IMR-90 (cell line): ENCODE measurements around the gene NTRK3. TPM values are rescaled to one million over a fixed set of nuclear protein-coding genes. Genes with fewer than 3 reads are reported as not detected.

Experiments used
- ATAC-seq: fragments of 200-7000 bp; cut with Tn5 transposase; 2 replicates; pipeline ENCODE4 v1.9.1; 2020; ENCODE audit warnings: low read depth, mild to moderate bottlenecking, moderate library complexity
- BruUV-seq: library from RNA; stranded (reverse); fragments of 400-500 nt; replicated peaks from 2 replicates; lab custom pipeline; 2021; lab: Mats Ljungman, UMichigan
- CTCF ChIA-PET: fragments of 300-600 bp; formaldehyde crosslinking; extraction: SDS; loops from one replicate; lab custom pipeline; 2021; ENCODE audit warnings: antibody characterized with exemption; lab: Yijun Ruan, JAX
- POLR2A ChIA-PET: fragments of 300-600 bp; sonication (Branson Sonifier 250); formaldehyde crosslinking; loops from one replicate; lab custom pipeline; 2022; ENCODE audit warnings: antibody characterized with exemption; ENCODE audit not compliant: unreplicated experiment; lab: Charles Lee
- DNase-seq: peaks from one replicate; pipeline ENCODE4 v3.0.0; 2013
- H2AFZ ChIP-seq: replicated peaks from 2 replicates; pipeline ENCODE3; 2013; ENCODE audit warnings: low read length, mild to moderate bottlenecking; ENCODE audit not compliant: poor library complexity
- H2AK5ac ChIP-seq: 2 replicates; pipeline ENCODE4 v1.6.1; 2013; ENCODE audit warnings: low read depth, low read length, inconsistent platforms
- H2AK9ac ChIP-seq: replicated peaks from 2 replicates; pipeline ENCODE3; 2013; ENCODE audit warnings: mild to moderate bottlenecking, low read depth, low read length, moderate library complexity; ENCODE audit not compliant: poor library complexity
- H2BK120ac ChIP-seq: 2 replicates; pipeline ENCODE4 v1.6.1; 2013; ENCODE audit warnings: low read depth, low read length, inconsistent platforms
- H2BK15ac ChIP-seq: 3 replicates; pipeline ENCODE4 v1.6.1; 2013; ENCODE audit warnings: low read depth, low read length, inconsistent platforms
- H2BK20ac ChIP-seq: 2 replicates; pipeline ENCODE4 v1.6.1; 2013; ENCODE audit warnings: low read depth, mild to moderate bottlenecking, inconsistent platforms, low read length, moderate library complexity
- H2BK5ac ChIP-seq: 2 replicates; pipeline ENCODE4 v1.6.1; 2013; ENCODE audit warnings: mild to moderate bottlenecking, low read depth, low read length, inconsistent platforms; ENCODE audit not compliant: poor library complexity, severe bottlenecking
- H3K14ac ChIP-seq: replicated peaks from 2 replicates; pipeline ENCODE4 v1.6.1; 2013; ENCODE audit warnings: low read depth, low read length, inconsistent platforms
- H3K18ac ChIP-seq: 2 replicates; pipeline ENCODE4 v1.6.1; 2013; ENCODE audit warnings: low read depth, low read length, control low read depth
- H3K23ac ChIP-seq: 2 replicates; pipeline ENCODE4 v1.6.1; 2013; ENCODE audit warnings: low read depth, low read length, inconsistent platforms
- H3K27ac ChIP-seq: 2 replicates; pipeline ENCODE4 v1.5.1; 2013; ENCODE audit warnings: mild to moderate bottlenecking, control low read depth, low read length; ENCODE audit not compliant: insufficient read depth
- H3K27me3 ChIP-seq: 2 replicates; pipeline ENCODE4 v1.6.1; 2013; ENCODE audit warnings: low read length; ENCODE audit not compliant: control insufficient read depth, insufficient read depth
- H3K36me3 ChIP-seq: 2 replicates; pipeline ENCODE4 v1.6.1; 2013; ENCODE audit warnings: low read length, mixed read lengths; ENCODE audit not compliant: control insufficient read depth, insufficient read depth
- H3K4ac ChIP-seq: 2 replicates; pipeline ENCODE4 v1.6.1; 2013; ENCODE audit warnings: low read depth, low read length, inconsistent platforms
- H3K4me1 ChIP-seq: 2 replicates; pipeline ENCODE4 v1.6.1; 2013; ENCODE audit warnings: low read length, mixed read lengths; ENCODE audit not compliant: control insufficient read depth, insufficient read depth
- H3K4me2 ChIP-seq: 2 replicates; pipeline ENCODE4 v1.6.1; 2013; ENCODE audit warnings: low read depth, mild to moderate bottlenecking, control low read depth, low read length, moderate library complexity
- H3K4me3 ChIP-seq: 2 replicates; pipeline ENCODE4 v1.5.1; 2013; ENCODE audit warnings: low read depth, mild to moderate bottlenecking, control low read depth, low read length, moderate library complexity; ENCODE audit not compliant: insufficient read depth
- H3K56ac ChIP-seq: 2 replicates; pipeline ENCODE4 v1.6.1; 2013; ENCODE audit warnings: low read length, inconsistent platforms; ENCODE audit not compliant: insufficient read depth; ENCODE audit errors: extremely low read depth
- H3K79me1 ChIP-seq, 2 experiments: 2 replicates each; pipeline ENCODE4 v1.6.1; 2013; ENCODE audit warnings: low read length in 2 of 2, inconsistent platforms in 1 of 2, low read depth in 1 of 2
- H3K9ac ChIP-seq: 2 replicates; pipeline ENCODE4 v1.6.1; 2013; ENCODE audit warnings: low read depth, low read length, control low read depth
- H3K9me1 ChIP-seq: 2 replicates; pipeline ENCODE4 v1.6.1; 2013; ENCODE audit warnings: low read length, inconsistent platforms; ENCODE audit not compliant: insufficient read depth
- H3K9me3 ChIP-seq: 2 replicates; pipeline ENCODE4 v1.6.1; 2013; ENCODE audit warnings: low read length; ENCODE audit not compliant: control insufficient read depth, insufficient read depth
- H4K20me1 ChIP-seq: 2 replicates; pipeline ENCODE4 v1.6.1; 2013; ENCODE audit warnings: low read length, inconsistent platforms; ENCODE audit not compliant: insufficient read depth
- H4K5ac ChIP-seq: 2 replicates; pipeline ENCODE4 v1.6.1; 2013; ENCODE audit warnings: mild to moderate bottlenecking, low read depth, low read length, control low read depth
- H4K8ac ChIP-seq, 2 experiments: 2 replicates each; pipeline ENCODE4 v1.6.1; 2013; ENCODE audit warnings: low read depth in 2 of 2, low read length in 2 of 2, control low read depth in 1 of 2, inconsistent platforms in 1 of 2
- H4K91ac ChIP-seq: 2 replicates; pipeline ENCODE4 v1.6.1; 2013; ENCODE audit warnings: low read depth, low read length, inconsistent platforms; ENCODE audit not compliant: insufficient read depth
- FOS ChIP-seq: fragments of 150-350 bp; IDR thresholded peaks from 2 replicates; pipeline ENCODE4 v1.6.1; 2016; ENCODE audit warnings: low read depth, low read length
- MAZ ChIP-seq: IDR thresholded peaks from 2 replicates; pipeline ENCODE4 v1.6.1; 2012; ENCODE audit warnings: low read depth, mild to moderate bottlenecking, low read length, improper control_type of control experiment, moderate library complexity, borderline replicate concordance
- MXI1 ChIP-seq: IDR thresholded peaks from 2 replicates; pipeline ENCODE4 v1.6.1; 2012; ENCODE audit warnings: low read depth, mild to moderate bottlenecking, low read length, moderate library complexity, borderline replicate concordance
- NFE2L2 ChIP-seq: fragments of 150-350 bp; IDR thresholded peaks from 2 replicates; pipeline ENCODE4 v1.6.1; 2016; ENCODE audit warnings: low read depth, mild to moderate bottlenecking, low read length
- RAD21 ChIP-seq: IDR thresholded peaks from 2 replicates; pipeline ENCODE4 v1.6.1; 2012; ENCODE audit warnings: low read length, improper control_type of control experiment
- RCOR1 ChIP-seq: IDR thresholded peaks from 2 replicates; pipeline ENCODE4 v1.6.1; 2012; ENCODE audit warnings: mild to moderate bottlenecking, low read length, improper control_type of control experiment; ENCODE audit not compliant: insufficient replicate concordance
- RFX5 ChIP-seq: IDR thresholded peaks from 2 replicates; pipeline ENCODE4 v1.8.0; 2012; ENCODE audit warnings: low read depth, mild to moderate bottlenecking, low read length, moderate library complexity
- SMC3 ChIP-seq: fragments of 150-350 bp; IDR thresholded peaks from 2 replicates; pipeline ENCODE4 v1.6.1; 2016; ENCODE audit warnings: low read depth, mild to moderate bottlenecking, antibody characterized with exemption, low read length, moderate library complexity
- USF2 ChIP-seq: fragments of 150-350 bp; IDR thresholded peaks from 2 replicates; pipeline ENCODE4 v1.6.1; 2017; ENCODE audit warnings: mild to moderate bottlenecking, antibody characterized with exemption, low read length, low read depth
- WGBS, 2 experiments: methylation state at CpG; one replicate each; pipeline versions ENCODE4 v1.1.5 to v1.1.7; 2013; ENCODE audit warnings: missing lambda C conversion rate in 2 of 2; ENCODE audit not compliant: insufficient read length in 1 of 2; ENCODE audit errors: extremely low coverage in 2 of 2; 5-methylcytosine and 5-hydroxymethylcytosine counted together
- dilution Hi-C: fragments of 300-500 bp; cut with HindIII; formaldehyde crosslinking; loops from one replicate; pipeline ENCODE4 v1.14.3; 2018; ENCODE audit warnings: low sequenced_read_pairs; ENCODE audit not compliant: unreplicated experiment
- in situ Hi-C: fragments of 300-500 bp; cut with MboI; formaldehyde crosslinking; loops from 3 replicates; pipeline ENCODE4 v1.14.3; 2019; ENCODE audit warnings: low sequenced_read_pairs, inconsistent platforms, mixed read lengths
- intact Hi-C: fragments of 100-400 bp; cut with micrococcal nuclease; formaldehyde crosslinking; loops from 2 replicates; pipeline ENCODE4 v1.10.0; 2022
- polyA plus RNA-seq, 3 experiments: library from polyadenylated mRNA; depleted of rRNA; stranded (reverse); fragments of >200 nt; gene quantifications; 2 replicates each; pipeline ENCODE4 v1.2.3, GENCODE V29; 2012; ENCODE audit warnings: low replicate concordance in 1 of 3
- total RNA-seq: library from RNA; depleted of rRNA; stranded (reverse); fragments of >200 nt; gene quantifications from 2 replicates; pipeline ENCODE4 v1.2.3, GENCODE V29; 2012
- TF ChIP-seq, protein P1 (sequence below): fragments of 150-350 bp; IDR thresholded peaks from 2 replicates; pipeline ENCODE4 v1.6.1; 2016; ENCODE audit warnings: low read depth, mild to moderate bottlenecking, low read length, moderate library complexity, borderline replicate concordance

The NTRK3 gene
- total and polyA plus RNA-seq, 2 of the 4 experiments (the other 2 are of a cell fraction), result under 0.01 to 0.15 TPM

DNA sequence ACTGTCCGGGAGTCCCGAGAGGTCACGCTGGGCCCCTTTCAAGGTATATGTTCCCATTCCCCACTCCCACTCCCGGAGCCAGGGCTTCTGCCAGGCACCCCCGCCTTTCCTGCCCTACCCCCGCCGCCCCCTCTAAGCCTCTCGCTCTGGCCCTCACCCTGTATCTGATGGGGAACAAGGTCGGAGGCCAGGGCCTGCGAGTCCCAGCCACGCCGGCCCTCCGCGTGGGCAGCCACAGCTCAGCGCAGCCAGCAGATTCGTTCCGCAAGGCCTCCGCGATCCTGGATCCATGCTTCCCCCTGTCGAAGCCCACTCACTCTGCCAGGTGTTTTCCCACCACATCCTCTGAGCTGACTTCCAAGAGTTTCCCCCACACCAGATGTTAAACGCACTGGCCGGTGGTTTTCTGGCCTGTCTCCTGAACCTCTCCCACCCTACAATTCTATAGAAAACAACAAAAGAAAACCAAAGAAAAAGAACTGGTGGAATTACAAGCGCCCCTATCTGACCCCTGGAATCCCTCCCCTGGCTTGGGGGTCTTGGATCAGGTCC lies 303.7 kb downstream of the NTRK3 start:
- Histone ChIP-seq H3K27ac (no peak overlapping the region), H3K4ac (no peak overlapping the region), H2BK20ac (no peak overlapping the region), H3K36me3 (no peaks in the 10 kb centered on the region), H4K20me1 (no peaks in the 10 kb centered on the region), H3K4me2 (no peak overlapping the region), H3K9me3 (peaks cover 5% of the 10 kb centered on the region), H3K9me1 (no peaks in the 10 kb centered on the region), H2AK5ac (no peak overlapping the region), H2BK120ac (no peak overlapping the region), H3K27me3 (no peaks in the 10 kb centered on the region), H3K4me3 (no peak overlapping the region), H2AK9ac (no peak overlapping the region), H4K5ac (no peak overlapping the region), H3K14ac (no peak overlapping the region), H3K23ac (no peak overlapping the region), H4K91ac (no peak overlapping the region), H3K4me1 (no peaks in the 10 kb centered on the region), H4K8ac (no peak overlapping the region), H3K56ac (no peak overlapping the region), H2AFZ (no peak overlapping the region), H2BK5ac (no peak overlapping the region), H3K18ac (no peak overlapping the region), H3K79me1 (no peaks in the 10 kb centered on the region), H2BK15ac (no peak overlapping the region), H3K9ac (no peak overlapping the region)
- WGBS, 2 experiments, result 71% methylated on average over 5 of the region's 23 CpGs; no CpG with 5 or more reads in 1 of the 2 experiments
- DNase-seq (no peak), ATAC-seq (no peak)
- in situ Hi-C loops (no loop called here), dilution Hi-C loops (no loop called here), intact Hi-C loops (no loop called here)
- no peak for TF ChIP-seq FOS
- TF ChIP-seq NFE2L2, result no peak
- TF ChIP-seq MXI1, result no peak
- TF ChIP-seq SMC3, result no peak
- no peak for TF ChIP-seq MAZ
- no peak for TF ChIP-seq RAD21
- TF ChIP-seq, protein P1, sequence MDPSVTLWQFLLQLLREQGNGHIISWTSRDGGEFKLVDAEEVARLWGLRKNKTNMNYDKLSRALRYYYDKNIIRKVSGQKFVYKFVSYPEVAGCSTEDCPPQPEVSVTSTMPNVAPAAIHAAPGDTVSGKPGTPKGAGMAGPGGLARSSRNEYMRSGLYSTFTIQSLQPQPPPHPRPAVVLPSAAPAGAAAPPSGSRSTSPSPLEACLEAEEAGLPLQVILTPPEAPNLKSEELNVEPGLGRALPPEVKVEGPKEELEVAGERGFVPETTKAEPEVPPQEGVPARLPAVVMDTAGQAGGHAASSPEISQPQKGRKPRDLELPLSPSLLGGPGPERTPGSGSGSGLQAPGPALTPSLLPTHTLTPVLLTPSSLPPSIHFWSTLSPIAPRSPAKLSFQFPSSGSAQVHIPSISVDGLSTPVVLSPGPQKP, result no peak
- TF ChIP-seq RCOR1, result no peak
- TF ChIP-seq RFX5, result no peak
- TF ChIP-seq USF2, result no peak
- BruUV-seq, result no TSS peak
- ChIA-PET CTCF (interaction anchor here (0.6 kb wide), 1 partner anchor 9 kb away, joined by 3 read pairs; no protein-coding TSS in a partner anchor), POLR2A (no interaction called here)
